G401 (cell line): ENCODE results near the gene ZNF587B. TPM values are rescaled to one million over a fixed set of nuclear protein-coding genes. Genes with fewer than 3 reads are reported as not detected.
"Not testable (repeated sequence)": the region's sequence is repeated elsewhere in the genome, so short reads cannot be mapped to it uniquely, and the experiment has no call there.

Source experiments
- DNase-seq: peaks from one replicate; pipeline ENCODE4 v3.0.0-alpha.2; 2015; ENCODE audit warnings: low spot score
- in situ Hi-C: cut with HindIII; loops from 2 replicates; pipeline ENCODE4 v1.10.0; 2016; ENCODE audit warnings: low sequenced_read_pairs, mixed read lengths
- total RNA-seq: library from RNA; depleted of rRNA; stranded (reverse); fragments of >200 nt; shearing (Covaris generic); gene quantifications from 2 replicates; pipeline ENCODE4 v1.2.3, GENCODE V29; 2014; rRNA removed

Gene ZNF587B
- total RNA-seq, 1 experiment from 2014 or later, result 12.8 TPM

GRCh38 chr19:57851812-57852603, 21.9 kb downstream of the ZNF587B start:
- in situ Hi-C loops, DNase-seq: not testable (repeated sequence)

- DNase-seq, in situ Hi-C loops: not testable (repeated sequence)
Observed at GRCh38 chr19:57854117-57854516, 24.0 kb downstream of the ZNF587B start.

GRCh38 chr19:57862351-57862750, 32.3 kb downstream of the ZNF587B start:
- in situ Hi-C loops, DNase-seq: not testable (repeated sequence)

- in situ Hi-C loops, result no loop called here
- no peak for DNase-seq
Observed at GRCh38 chr19:57867868-57868492, 37.9 kb downstream of the ZNF587B start.

GRCh38 chr19:57869655-57870054, 39.6 kb downstream of the ZNF587B start:
- DNase-seq, in situ Hi-C loops: not testable (repeated sequence)

GRCh38 chr19:57870225-57870624, 40.1 kb downstream of the ZNF587B start:
- in situ Hi-C loops, result no loop called here
- DNase-seq, result no peak

- DNase-seq, result no peak
- in situ Hi-C loops, result no loop called here
Observed at GRCh38 chr19:57872450-57872849, 42.4 kb downstream of the ZNF587B start.

GRCh38 chr19:57873883-57874799, 44.0 kb downstream of the ZNF587B start:
- DNase-seq, in situ Hi-C loops: not testable (repeated sequence)

- in situ Hi-C loops, result no loop called here
- DNase-seq, result no peak
Observed at GRCh38 chr19:57886046-57886445, 55.9 kb downstream of the ZNF587B start.

- in situ Hi-C loops, result no loop called here
- peak; percentile 15 for DNase-seq
Observed at GRCh38 chr19:57887195-57887941, 57.3 kb downstream of the ZNF587B start.

GRCh38 chr19:57888107-57888559, 58.0 kb downstream of the ZNF587B start:
- DNase-seq, result peak; percentile 14
- in situ Hi-C loops, result no loop called here

GRCh38 chr19:57888560-57889231, 58.6 kb downstream of the ZNF587B start, which contains the start of gene ZNF814:
TSS of gene ZNF814 (minus strand) at chr19:57889037. CDS start at chr19:57888802, 235 bp downstream.
- in situ Hi-C loops, result no loop called here

GRCh38 chr19:57890706-57891105, 60.6 kb downstream of the ZNF587B start:
- in situ Hi-C loops, result not testable (repeated sequence)

More at GRCh38 chr19:57888560-57889231, 58.6 kb downstream of the ZNF587B start, which contains the start of gene ZNF814:
- DNase-seq, result peak; percentile 96

More at GRCh38 chr19:57890706-57891105, 60.6 kb downstream of the ZNF587B start:
- DNase-seq, result not testable (repeated sequence)

Other genes with a start within 250 kb of the ZNF587B start
- not detected in 2 replicates for gene ZIK1, start 246.2 kb upstream of the ZNF587B start, total RNA-seq
- gene ZNF530, start 230.4 kb upstream of the ZNF587B start, total RNA-seq, result 6.5 and 8.3 TPM in 2 replicates
- 6.2 and 19.6 TPM in 2 replicates for gene ZNF134, start 216.1 kb upstream of the ZNF587B start, total RNA-seq
- gene ZNF211, start 197.1 kb upstream of the ZNF587B start, total RNA-seq, result 10.8 and 16.9 TPM in 2 replicates
- gene ZSCAN4, start 161.4 kb upstream of the ZNF587B start, total RNA-seq, result 0.55 and 1.3 TPM in 2 replicates
- gene ZNF551, start 148.3 kb upstream of the ZNF587B start, total RNA-seq, result 11.7 and 15.8 TPM in 2 replicates
- not detected in 2 replicates for gene ZNF154, start 121.1 kb upstream of the ZNF587B start, total RNA-seq
- not detected in 2 replicates for gene ZNF671, start 102.7 kb upstream of the ZNF587B start, total RNA-seq
- gene ZNF776, start 83.5 kb upstream of the ZNF587B start, total RNA-seq, result 10.8 and 11.0 TPM in 2 replicates
- 11.3 and 20.8 TPM in 2 replicates for gene ZNF586, start 60.6 kb upstream of the ZNF587B start, total RNA-seq
- gene ZNF552, start 15.4 kb upstream of the ZNF587B start, total RNA-seq, result 2.8 and 7.8 TPM in 2 replicates
- 7.4 and 9.6 TPM in 2 replicates for gene ZNF587, start 19.6 kb downstream of the ZNF587B start, total RNA-seq
- 1.1 and 2.0 TPM in 2 replicates for gene ZNF814, start 58.7 kb downstream of the ZNF587B start, total RNA-seq
- 6.0 and 9.7 TPM in 2 replicates for gene ZNF417, start 86.3 kb downstream of the ZNF587B start, total RNA-seq
- 0.27 and 0.49 TPM in 2 replicates for gene ZNF418, start 105.1 kb downstream of the ZNF587B start, total RNA-seq
- 3.6 and 10.2 TPM in 2 replicates for gene ZNF256, start 117.4 kb downstream of the ZNF587B start, total RNA-seq
- gene C19orf18, start 144.2 kb downstream of the ZNF587B start, total RNA-seq, result 0.31 TPM in 1 of 2 replicates, not detected in the other
- gene ZNF606, start 172.5 kb downstream of the ZNF587B start, total RNA-seq, result 28.9 and 30.2 TPM in 2 replicates
- gene ZSCAN1, start 203.7 kb downstream of the ZNF587B start, total RNA-seq, result not detected in 2 replicates
- 0.06 TPM in 1 of 2 replicates, not detected in the other for gene ZNF135, start 229.0 kb downstream of the ZNF587B start, total RNA-seq